Subcutaneous abdominal adipose tissue (tissue), 5 donors: Measurements from ENCODE around the gene PTPRG.

ENCODE experiments used
- H3K27ac ChIP-seq: one replicate; pipeline ENCODE4 v1.7.0; 2013; ENCODE audit warnings: low read depth, mild to moderate bottlenecking, inconsistent platforms, low read length, moderate library complexity
- H3K27me3 ChIP-seq, 5 donors: one replicate each; pipeline ENCODE4 v1.7.0; 2013; ENCODE audit warnings: low read length in 5 of 5, inconsistent platforms in 1 of 5; ENCODE audit not compliant: control insufficient read depth in 5 of 5, insufficient read depth in 4 of 5
- H3K36me3 ChIP-seq, 5 donors: one replicate each; pipeline ENCODE4 v1.7.0; 2013; ENCODE audit warnings: low read length in 5 of 5; ENCODE audit not compliant: control insufficient read depth in 5 of 5, insufficient read depth in 5 of 5
- H3K4me1 ChIP-seq, 5 donors: one replicate each; pipeline ENCODE4 v1.7.0; 2013; ENCODE audit warnings: low read length in 5 of 5, mild to moderate bottlenecking in 3 of 5, moderate library complexity in 1 of 5; ENCODE audit not compliant: control insufficient read depth in 5 of 5, insufficient read depth in 5 of 5
- H3K4me3 ChIP-seq, 5 donors: one replicate each; pipeline ENCODE4 v1.7.0; 2013; ENCODE audit warnings: low read length in 5 of 5, low read depth in 1 of 5
- H3K9ac ChIP-seq, 5 donors: one replicate each; pipeline ENCODE4 v1.7.0; 2013; ENCODE audit warnings: low read length in 5 of 5, mild to moderate bottlenecking in 4 of 5, moderate library complexity in 3 of 5
- H3K9me3 ChIP-seq, 5 donors: one replicate each; pipeline ENCODE4 v1.7.0; 2013; ENCODE audit warnings: low read length in 5 of 5; ENCODE audit not compliant: control insufficient read depth in 5 of 5
- donor health status: healthy.
- donor health status: healthy.
- donor health status: healthy.
- donor health status: healthy.
- donor health status: healthy.

The PTPRG gene

DNA sequence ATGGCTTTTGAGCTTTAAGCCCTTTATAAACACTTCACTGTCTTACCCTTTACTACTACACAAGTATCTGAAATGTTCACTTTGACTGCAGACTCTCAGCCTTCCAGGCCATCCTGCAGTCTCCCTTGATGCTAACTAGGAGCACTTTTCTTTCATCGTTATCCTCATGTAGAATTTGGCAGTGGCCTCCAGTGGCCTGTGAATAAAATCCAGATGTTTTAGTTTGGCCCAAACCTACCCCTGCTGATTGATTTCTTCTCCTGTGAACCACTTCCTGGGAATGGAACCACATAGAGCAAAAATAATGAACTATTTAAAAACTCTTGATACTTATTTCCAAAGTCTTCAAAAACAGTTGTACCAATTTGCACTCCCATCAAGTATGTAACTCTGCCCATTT is 540.1 kb downstream of the PTPRG start:
- Histone ChIP-seq H3K9me3 (no peaks in the 10 kb centered on the region), H3K27ac (no peak overlapping the region), H3K27me3 (no peaks in the 10 kb centered on the region), H3K36me3 (no peaks in the 10 kb centered on the region), H3K4me3 (no peak overlapping the region), H3K4me1 (peaks cover 0 to 31% (median 12%) of the 10 kb centered on the region in 5 donors), H3K9ac (no peak overlapping the region)

DNA sequence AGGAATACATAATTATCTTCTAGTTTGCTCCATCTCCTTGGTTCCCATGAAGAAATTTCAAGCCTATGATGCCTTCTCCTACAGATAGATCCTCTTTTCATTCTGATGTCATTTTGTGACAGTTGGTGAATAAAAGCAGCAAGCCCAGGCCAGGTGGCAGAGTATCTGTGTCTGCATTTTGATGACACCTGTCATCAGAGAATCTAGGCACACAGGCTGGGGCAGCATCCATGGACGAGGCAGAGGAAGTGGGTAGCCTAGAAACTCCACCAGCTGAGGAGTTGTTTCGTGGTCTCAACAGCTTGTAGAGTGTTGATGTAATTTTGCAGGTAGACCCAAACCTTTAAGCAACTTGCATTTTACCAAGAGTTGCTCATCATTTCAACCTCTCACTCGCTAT is 542.2 kb downstream of the PTPRG start:
- Histone ChIP-seq H3K27ac (no peak overlapping the region), H3K4me3 (no peak overlapping the region), H3K9me3 (no peaks in the 10 kb centered on the region), H3K9ac (no peak overlapping the region), H3K27me3 (no peaks in the 10 kb centered on the region), H3K36me3 (no peaks in the 10 kb centered on the region), H3K4me1 (peaks cover 0 to 15% (median 6%) of the 10 kb centered on the region in 5 donors)

DNA sequence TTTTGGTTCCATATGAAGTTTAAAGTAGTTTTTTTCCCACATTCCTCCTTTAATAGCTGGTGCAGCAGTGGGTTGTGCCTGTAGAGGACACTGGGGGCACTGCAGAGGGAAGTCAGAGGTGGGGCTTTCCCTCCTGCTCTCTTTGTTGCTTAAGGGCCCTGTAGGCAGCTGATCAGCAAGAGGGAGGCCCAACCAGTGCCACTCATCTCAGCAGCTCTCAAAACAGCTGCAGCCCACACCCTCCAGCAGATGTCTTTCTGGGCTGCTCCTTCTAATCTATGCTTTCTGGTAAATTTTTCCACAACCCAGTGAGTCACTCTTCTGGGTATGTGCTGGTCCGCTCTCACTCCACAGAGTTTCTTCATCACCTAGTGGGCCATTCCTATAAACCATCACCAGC is 548.2 kb downstream of the PTPRG start:
- Histone ChIP-seq H3K4me3 (no peak overlapping the region), H3K27me3 (no peaks in the 10 kb centered on the region), H3K27ac (no peak overlapping the region), H3K9me3 (no peaks in the 10 kb centered on the region), H3K4me1 (no peaks in the 10 kb centered on the region), H3K9ac (no peak overlapping the region), H3K36me3 (no peaks in the 10 kb centered on the region)

DNA sequence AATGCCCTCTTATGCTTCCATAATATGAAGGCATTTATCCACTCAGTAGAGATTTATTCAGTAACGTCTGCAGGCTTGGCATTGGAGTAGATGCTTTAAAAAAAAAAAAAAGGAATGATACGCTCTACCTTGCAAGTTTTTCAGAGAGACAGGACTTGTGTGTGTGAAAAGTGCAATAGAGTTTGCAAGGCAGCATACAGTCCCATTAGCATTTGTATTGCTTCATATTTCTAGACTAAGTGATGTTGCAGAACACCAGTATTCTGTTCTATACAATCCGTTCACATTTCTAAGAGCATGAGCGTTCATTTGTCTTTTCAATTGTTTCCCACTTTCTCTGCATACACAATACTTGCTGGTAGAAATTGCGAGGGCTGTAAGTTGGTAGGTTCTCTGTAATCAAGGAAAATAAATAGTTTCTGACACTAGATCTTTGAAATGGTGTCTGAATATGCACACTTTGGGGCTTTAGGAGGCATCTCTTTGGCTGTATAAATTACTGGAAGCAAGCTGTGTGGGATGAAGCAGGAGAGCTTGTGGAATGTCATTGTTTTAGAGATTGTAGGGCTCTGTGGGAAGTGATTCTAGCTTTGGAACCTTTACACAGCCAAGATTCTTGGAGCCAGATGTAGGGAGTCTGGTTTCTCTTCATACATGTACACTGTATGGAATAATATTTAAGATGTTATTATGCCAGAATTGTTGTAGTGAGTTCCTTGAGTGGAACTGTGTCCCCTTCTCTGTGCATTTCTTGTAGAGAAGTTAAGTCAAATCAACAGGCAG is 549.3 kb downstream of the PTPRG start:
- Histone ChIP-seq H3K27ac (no peak overlapping the region), H3K4me1 (no peaks in the 10 kb centered on the region), H3K9ac (no peak overlapping the region)

DNA sequence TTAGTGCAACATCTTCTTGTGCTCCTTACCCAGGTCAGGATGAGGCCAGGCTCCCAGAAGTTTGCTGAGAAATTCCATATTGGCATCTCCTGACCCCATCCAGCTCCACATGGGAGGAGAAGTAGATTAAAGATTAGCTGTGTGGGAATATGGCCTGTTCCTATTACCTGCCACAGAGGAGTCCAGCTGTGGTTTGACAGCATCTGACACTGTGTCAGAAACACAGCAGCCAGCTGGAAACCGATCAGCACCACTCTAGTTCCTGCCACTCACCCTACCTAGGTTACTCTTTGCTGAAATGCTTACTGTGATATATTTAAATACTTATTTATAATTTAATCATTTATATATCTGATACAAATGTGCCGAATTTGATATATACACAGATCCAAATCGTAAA is 551.7 kb downstream of the PTPRG start:
- Histone ChIP-seq H3K27ac (no peak overlapping the region), H3K9me3 (no peaks in the 10 kb centered on the region), H3K27me3 (no peaks in the 10 kb centered on the region), H3K36me3 (no peaks in the 10 kb centered on the region), H3K9ac (no peak overlapping the region), H3K4me3 (no peak overlapping the region), H3K4me1 (peaks cover 0 to 12% (median under 1%) of the 10 kb centered on the region in 5 donors)

More for the DNA sequence above, 549.3 kb downstream of the PTPRG start:
- H3K36me3 ChIP-seq: no peaks in the 10 kb centered on the region
- H3K9me3 ChIP-seq: no peaks in the 10 kb centered on the region
- H3K4me3 ChIP-seq: no peak overlapping the region
- H3K27me3 ChIP-seq: no peaks in the 10 kb centered on the region

DNA sequence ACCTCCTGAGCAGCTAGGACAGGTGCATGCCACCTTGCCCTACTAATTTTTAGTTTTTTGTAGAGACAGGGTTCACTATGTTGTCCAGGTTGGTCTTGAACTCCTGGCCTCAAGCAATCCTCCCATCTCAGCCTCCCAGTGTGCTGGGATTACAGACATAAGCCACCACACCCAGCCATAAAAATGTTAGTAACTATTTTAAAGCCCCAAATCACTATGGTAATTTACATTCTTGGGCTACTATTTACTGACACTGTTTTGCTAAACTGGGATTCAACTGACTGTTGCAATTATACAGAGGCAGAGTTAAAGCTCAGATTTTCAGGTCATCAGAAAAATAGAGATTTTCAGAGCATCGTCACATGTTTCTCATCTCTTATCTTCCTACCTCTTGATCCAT is 553.4 kb downstream of the PTPRG start:
- Histone ChIP-seq H3K4me1 (peaks cover 0 to 26% (median 10%) of the 10 kb centered on the region in 5 donors), H3K36me3 (no peaks in the 10 kb centered on the region), H3K9me3 (no peaks in the 10 kb centered on the region), H3K27me3 (no peaks in the 10 kb centered on the region), H3K9ac (no peak overlapping the region), H3K4me3 (no peak overlapping the region), H3K27ac (no peak overlapping the region)

DNA sequence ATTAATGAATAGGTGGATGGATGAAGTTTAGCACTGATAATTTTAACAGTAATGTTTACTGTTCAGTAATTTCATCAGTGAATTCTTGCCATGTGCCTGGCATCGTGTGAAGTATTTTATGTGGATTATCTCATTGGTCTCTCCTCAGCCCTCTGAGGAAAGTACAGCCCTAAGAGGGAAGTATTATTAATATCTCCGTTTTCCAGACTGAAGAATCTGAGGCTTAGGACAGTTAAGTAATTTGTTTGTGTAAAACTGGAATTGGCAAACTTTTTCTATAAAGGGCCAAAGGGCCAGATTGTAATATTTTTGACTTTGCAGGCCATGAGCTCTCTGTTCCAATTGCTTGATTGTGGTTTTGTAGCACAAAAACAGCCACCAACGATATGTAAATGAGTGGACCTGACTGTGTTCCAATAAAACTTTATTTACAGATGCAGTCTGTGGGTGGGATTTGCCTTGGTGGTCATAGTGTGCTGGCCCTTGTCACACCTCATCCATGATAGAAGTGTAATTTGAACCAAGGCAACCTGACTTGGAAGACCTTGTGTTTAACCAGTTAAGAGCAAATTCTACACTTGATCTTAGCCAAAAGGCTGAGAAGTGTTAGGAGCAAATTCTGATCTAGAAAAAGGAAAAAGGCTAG is 556.7 kb downstream of the PTPRG start:
- H3K9ac ChIP-seq: peak overlapping the region in 1 of 5 donors; percentile 33
- no peaks in the 10 kb centered on the region for H3K27me3 ChIP-seq
- peaks cover 0 to 2% (median 1%) of the 10 kb centered on the region in 5 donors for H3K9me3 ChIP-seq
- H3K27ac ChIP-seq: peak overlapping the region; percentile 59
- H3K36me3 ChIP-seq: no peaks in the 10 kb centered on the region
- peaks cover 0 to 39% (median 16%) of the 10 kb centered on the region in 5 donors for H3K4me1 ChIP-seq
- no peak overlapping the region for H3K4me3 ChIP-seq

DNA sequence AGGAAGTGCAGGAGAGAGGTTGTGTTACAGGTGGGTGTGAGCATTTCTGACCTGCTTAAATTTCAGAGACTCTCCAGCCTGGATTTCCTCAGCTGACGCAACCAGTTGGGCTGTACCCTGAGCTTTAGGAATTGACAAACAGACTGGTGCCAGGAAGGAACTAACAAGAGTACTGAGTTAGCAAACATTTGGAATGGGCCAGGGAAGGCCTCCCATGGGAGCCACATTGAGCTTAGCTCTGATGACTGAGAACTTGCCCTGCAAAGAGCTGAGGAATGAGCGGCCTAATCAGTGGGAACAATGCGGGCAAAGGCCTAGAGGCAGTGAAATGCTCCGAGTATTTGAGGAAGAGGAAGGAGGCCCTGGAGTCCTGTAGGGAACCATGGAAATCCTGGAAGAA is 557.8 kb downstream of the PTPRG start:
- Histone ChIP-seq H3K4me1 (peaks cover 0 to 39% (median 16%) of the 10 kb centered on the region in 5 donors), H3K36me3 (no peaks in the 10 kb centered on the region), H3K4me3 (no peak overlapping the region), H3K27ac (peak overlapping the region; percentile 59), H3K9ac (no peak overlapping the region), H3K27me3 (no peaks in the 10 kb centered on the region), H3K9me3 (peaks cover 0 to 4% (median 3%) of the 10 kb centered on the region in 5 donors)

DNA sequence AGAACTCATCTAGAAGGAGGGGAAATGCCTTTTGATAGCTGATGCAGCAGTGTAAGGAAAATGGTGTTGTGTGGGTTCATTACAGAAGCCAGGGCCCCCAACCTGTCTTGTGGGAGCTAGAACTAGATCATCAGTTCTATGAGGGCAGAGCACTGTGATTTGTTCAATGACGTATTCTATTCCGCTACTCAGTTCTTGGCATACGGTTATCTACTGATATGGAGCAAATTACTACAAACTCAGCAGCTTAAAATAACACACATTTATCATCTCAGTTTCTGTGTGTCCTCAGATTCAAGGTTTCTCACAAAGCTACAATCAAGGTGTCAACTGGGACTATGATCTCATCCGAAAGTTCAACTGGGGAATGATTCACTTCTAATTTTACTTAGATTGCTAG is 561.4 kb downstream of the PTPRG start:
- H3K9ac ChIP-seq: no peak overlapping the region
- peaks cover 0 to 51% (median 21%) of the 10 kb centered on the region in 5 donors for H3K4me1 ChIP-seq
- no peak overlapping the region for H3K4me3 ChIP-seq
- H3K27me3 ChIP-seq: no peaks in the 10 kb centered on the region
- H3K36me3 ChIP-seq: no peaks in the 10 kb centered on the region
- peaks cover 0 to 4% (median 3%) of the 10 kb centered on the region in 5 donors for H3K9me3 ChIP-seq
- H3K27ac ChIP-seq: no peak overlapping the region

DNA sequence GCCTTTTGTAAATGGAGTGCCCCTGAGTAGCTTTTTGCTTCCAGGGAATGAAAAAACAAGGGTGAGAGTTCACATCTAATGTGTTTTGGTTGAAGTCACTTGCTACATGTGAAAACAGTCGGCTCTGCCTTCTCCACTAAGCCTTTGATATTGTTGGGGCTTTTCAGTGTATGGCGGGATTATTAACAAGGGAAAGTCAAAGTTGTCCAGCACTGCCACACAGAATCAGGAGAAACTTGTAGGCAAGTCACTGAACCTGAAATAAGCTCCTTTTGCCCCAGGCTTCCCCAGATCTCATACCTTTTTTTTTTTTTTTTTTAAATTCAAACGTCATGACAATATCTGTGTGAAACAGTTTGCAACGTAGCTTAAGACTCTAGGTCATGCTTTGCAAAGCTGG is 564.0 kb downstream of the PTPRG start:
- H3K4me3 ChIP-seq: no peak overlapping the region
- H3K9ac ChIP-seq: no peak overlapping the region
- peaks cover 0 to 4% (median 3%) of the 10 kb centered on the region in 5 donors for H3K9me3 ChIP-seq
- peaks cover 0 to 41% (median 18%) of the 10 kb centered on the region in 5 donors for H3K4me1 ChIP-seq
- no peak overlapping the region for H3K27ac ChIP-seq
- H3K27me3 ChIP-seq: no peaks in the 10 kb centered on the region
- no peaks in the 10 kb centered on the region for H3K36me3 ChIP-seq
